BLaER1 treated with 17β-estradiol and CSF1 and Interleukin-3, amounts not matched to agents 10 nM and 100 nM (cell line): ENCODE results near the gene RCL1.
"Not testable (repeated sequence)": the region's sequence is repeated elsewhere in the genome, so short reads cannot be mapped to it uniquely, and the experiment has no call there.

Experiments used
- H3K27ac ChIP-seq, 11 experiments: shearing (Covaris generic); formaldehyde crosslinking; 2 replicates each; pipeline ENCODE4 v1.8.1; 2022
- H3K27me3 ChIP-seq, 11 experiments: shearing (Covaris generic); formaldehyde crosslinking; 2 replicates each; pipeline ENCODE4 v1.8.1; 2022
- H3K36me3 ChIP-seq, 11 experiments: shearing (Covaris generic); formaldehyde crosslinking; 2 replicates each; pipeline ENCODE4 v1.8.1; 2022
- H3K4me1 ChIP-seq, 10 experiments: shearing (Covaris generic); formaldehyde crosslinking; 2 replicates each; pipeline ENCODE4 v1.8.1; 2022
- H3K4me2 ChIP-seq, 11 experiments: shearing (Covaris generic); formaldehyde crosslinking; 2 replicates each; pipeline ENCODE4 v1.8.1; 2022
- H3K4me3 ChIP-seq, 10 experiments: shearing (Covaris generic); formaldehyde crosslinking; 2 replicates each; pipeline ENCODE4 v1.8.1; 2022
- H3K9ac ChIP-seq, 11 experiments: shearing (Covaris generic); formaldehyde crosslinking; 2 replicates each; pipeline ENCODE4 v1.8.1; 2022
- H3K9me3 ChIP-seq, 11 experiments: shearing (Covaris generic); formaldehyde crosslinking; replicated peaks in 1 of 11; 2 replicates each; pipeline ENCODE4 v1.8.1; 2022
- H4K20me1 ChIP-seq, 11 experiments: shearing (Covaris generic); formaldehyde crosslinking; 2 replicates each; pipeline ENCODE4 v1.8.1; 2022
- Cebpa-rat ChIP-seq, 11 experiments: shearing (Covaris generic); IDR thresholded peaks; 2 replicates each; pipeline ENCODE4 v1.8.1; 2022

The RCL1 gene

DNA sequence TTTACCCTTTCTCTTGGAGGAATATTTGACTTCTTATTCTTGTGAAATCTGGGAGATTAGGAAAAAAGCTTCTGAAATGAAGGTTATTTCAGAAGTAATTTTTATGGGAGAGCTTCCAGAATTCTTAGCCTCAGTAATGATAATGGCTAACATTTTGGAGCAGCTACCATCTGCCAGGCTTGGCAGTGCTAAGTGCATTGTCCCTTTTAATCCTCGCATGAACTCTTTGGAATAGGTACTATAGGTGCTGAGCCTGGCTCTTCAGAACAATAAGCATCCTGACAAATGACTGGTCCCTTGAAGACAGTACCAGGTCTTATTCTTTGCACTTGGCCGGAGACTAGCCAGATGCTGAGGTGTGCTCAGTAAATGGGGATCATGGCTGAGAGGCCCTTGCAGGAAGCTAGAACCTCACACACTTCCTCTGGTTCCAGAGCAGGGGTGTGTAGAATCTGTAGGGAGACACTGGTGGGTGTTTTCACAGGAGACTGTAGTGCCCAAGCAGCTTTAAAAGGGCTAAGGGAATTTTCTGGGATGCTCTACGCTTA is 90.7 kb downstream of the RCL1 start:
- Histone ChIP-seq H3K4me2 (no peak overlapping the region), H4K20me1 (no peaks in the 10 kb centered on the region), H3K4me3 (no peak overlapping the region), H3K27ac (no peak overlapping the region), H3K27me3 (no peaks in the 10 kb centered on the region), H3K36me3 (peaks cover 0 to 6% (median 0%) of the 10 kb centered on the region in 11 experiments; a peak in 3 of 22 replicates), H3K4me1 (peaks cover 0 to 11% (median 5%) of the 10 kb centered on the region in 10 experiments; a peak in 8 of 20 replicates), H3K9ac (no peak overlapping the region), H3K9me3 (no peaks in the 10 kb centered on the region)
- no peak for TF ChIP-seq Cebpa-rat (IDR thresholded peaks at IDR 0.05)

DNA sequence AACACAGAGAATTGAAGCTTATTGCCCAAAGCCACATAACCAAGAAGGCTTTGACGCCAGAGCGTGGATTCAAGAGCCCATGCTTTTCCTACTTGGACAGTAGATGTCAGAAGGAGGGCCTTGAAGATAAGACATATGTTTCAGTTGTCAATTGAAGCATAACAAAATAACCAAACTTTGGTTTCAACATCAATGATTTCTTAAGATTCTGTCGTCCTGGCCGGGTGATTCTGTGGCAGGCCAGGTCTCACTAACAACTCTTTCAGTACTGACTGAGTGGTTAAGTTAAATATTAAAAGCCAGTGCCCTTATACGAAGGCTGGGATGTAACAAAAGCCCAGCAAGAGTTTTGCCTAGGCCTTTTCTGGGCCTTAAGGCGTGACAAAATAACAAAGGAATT is 94.0 kb downstream of the RCL1 start:
- no peak overlapping the region; a peak in 1 of 22 replicates for H3K9ac ChIP-seq
- no peaks in the 10 kb centered on the region for H3K27me3 ChIP-seq
- peak overlapping the region in 5 of 11 experiments; percentile 3 to 48 (median 22); a peak in 5 of 22 replicates for H3K4me2 ChIP-seq

DNA sequence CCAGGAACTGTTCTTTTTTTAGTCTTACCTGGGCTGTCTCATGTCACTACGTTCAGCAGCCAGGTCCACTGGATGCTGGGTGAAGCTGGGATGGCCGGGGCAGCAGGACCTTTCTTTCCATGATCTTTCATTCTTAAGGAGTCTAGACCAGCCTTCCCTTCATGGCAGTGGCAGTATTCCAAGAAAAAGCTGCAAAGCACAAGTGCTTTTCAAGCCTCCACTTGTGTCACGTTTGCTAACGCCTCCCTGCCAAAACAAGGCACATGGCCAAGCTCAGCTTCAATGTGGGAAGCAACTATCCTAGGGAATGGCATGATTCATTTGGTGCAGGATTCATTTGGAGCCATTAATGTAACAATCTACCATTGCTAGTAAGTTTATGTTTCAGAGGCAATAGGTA is 94.8 kb downstream of the RCL1 start:
- no peaks in the 10 kb centered on the region for H3K27me3 ChIP-seq
- peaks cover 0 to 6% (median 0%) of the 10 kb centered on the region in 11 experiments; a peak in 3 of 22 replicates for H3K36me3 ChIP-seq
- H3K4me1 ChIP-seq, result peaks cover 0 to 11% (median 5%) of the 10 kb centered on the region in 10 experiments; a peak in 8 of 20 replicates
- H3K9ac ChIP-seq, result no peak overlapping the region
- H3K9me3 ChIP-seq, result 0 out of 22 replicates have a peak, but pooled peaks cover 0 to 4% (median 0%) of the 10 kb centered on the region in 11 experiments
- H3K27ac ChIP-seq, result no peak overlapping the region
- H4K20me1 ChIP-seq, result no peaks in the 10 kb centered on the region
- no peak for TF ChIP-seq Cebpa-rat (IDR thresholded peaks at IDR 0.05)
- H3K4me2 ChIP-seq, result no peak overlapping the region
- H3K4me3 ChIP-seq, result no peak overlapping the region

More for the DNA sequence above, 94.0 kb downstream of the RCL1 start:
- H3K27ac ChIP-seq, result 0 out of 22 replicates have a peak overlapping the region, but pooled peaks of 2 of the 11 experiments have one; percentile 6 to 8
- H4K20me1 ChIP-seq, result no peaks in the 10 kb centered on the region
- peaks cover 0 to 6% (median 0%) of the 10 kb centered on the region in 11 experiments; a peak in 3 of 22 replicates for H3K36me3 ChIP-seq
- peaks cover 0 to 11% (median 5%) of the 10 kb centered on the region in 10 experiments; a peak in 8 of 20 replicates for H3K4me1 ChIP-seq
- no peaks in the 10 kb centered on the region for H3K9me3 ChIP-seq
- no peak for TF ChIP-seq Cebpa-rat (IDR thresholded peaks at IDR 0.05)
- no peak overlapping the region for H3K4me3 ChIP-seq

DNA sequence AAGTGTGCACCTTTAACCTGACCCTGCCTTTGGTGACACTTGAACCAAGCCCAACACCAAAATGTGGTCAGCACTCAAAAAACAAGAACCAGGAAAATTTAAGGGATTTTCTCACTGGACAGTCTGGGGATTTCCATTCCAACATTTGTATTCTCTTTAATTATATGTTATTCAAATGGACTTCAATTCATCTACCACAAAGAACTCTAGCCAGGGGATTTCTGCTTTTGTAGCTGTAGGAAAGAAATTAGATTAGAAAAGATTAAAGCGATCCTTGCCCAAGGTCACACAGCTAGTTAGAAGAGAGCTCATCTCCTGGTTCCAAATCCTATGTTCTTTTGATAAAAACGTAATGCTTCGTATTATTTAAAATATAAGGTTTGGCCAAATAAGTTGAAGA is 97.5 kb downstream of the RCL1 start:
- Histone ChIP-seq H3K27ac (no peak overlapping the region), H4K20me1 (no peaks in the 10 kb centered on the region), H3K4me1 (peaks cover 0 to 15% (median 6%) of the 10 kb centered on the region in 10 experiments; a peak in 13 of 20 replicates), H3K9ac (no peak overlapping the region), H3K27me3 (no peaks in the 10 kb centered on the region), H3K9me3 (0 out of 22 replicates have a peak, but pooled peaks cover 0 to 4% (median 0%) of the 10 kb centered on the region in 11 experiments), H3K36me3 (no peaks in the 10 kb centered on the region), H3K4me3 (no peak overlapping the region), H3K4me2 (no peak overlapping the region)
- TF ChIP-seq Cebpa-rat (IDR thresholded peaks at IDR 0.05), result no peak

DNA sequence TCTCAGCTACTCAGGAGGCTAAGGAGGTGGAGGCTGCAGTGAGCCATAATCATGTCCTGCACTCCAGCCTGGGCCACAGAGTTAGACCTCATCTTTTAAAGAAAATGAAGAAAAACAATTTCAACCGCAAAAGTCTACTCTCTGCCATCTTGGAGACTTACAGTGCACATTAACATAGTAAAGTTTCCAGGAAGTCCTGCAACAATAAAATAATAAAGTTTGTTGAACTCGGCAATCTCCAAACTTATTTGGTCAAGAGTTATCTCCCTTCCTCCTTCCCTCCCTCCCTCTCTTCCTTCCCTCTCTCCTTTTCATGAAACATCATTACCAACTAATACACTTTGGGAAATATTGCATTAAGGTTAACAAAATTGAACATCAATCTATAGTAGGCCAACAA is 98.2 kb downstream of the RCL1 start:
- Histone ChIP-seq H3K36me3 (no peaks in the 10 kb centered on the region), H3K4me1 (peaks cover 0 to 15% (median 6%) of the 10 kb centered on the region in 10 experiments; a peak in 13 of 20 replicates), H3K9me3 (0 out of 22 replicates have a peak, but pooled peaks cover 0 to 4% (median 0%) of the 10 kb centered on the region in 11 experiments), H4K20me1 (no peaks in the 10 kb centered on the region), H3K9ac (no peak overlapping the region), H3K27me3 (no peaks in the 10 kb centered on the region), H3K27ac (no peak overlapping the region), H3K4me2 (no peak overlapping the region), H3K4me3 (no peak overlapping the region)
- TF ChIP-seq Cebpa-rat (IDR thresholded peaks at IDR 0.05), result no peak

DNA sequence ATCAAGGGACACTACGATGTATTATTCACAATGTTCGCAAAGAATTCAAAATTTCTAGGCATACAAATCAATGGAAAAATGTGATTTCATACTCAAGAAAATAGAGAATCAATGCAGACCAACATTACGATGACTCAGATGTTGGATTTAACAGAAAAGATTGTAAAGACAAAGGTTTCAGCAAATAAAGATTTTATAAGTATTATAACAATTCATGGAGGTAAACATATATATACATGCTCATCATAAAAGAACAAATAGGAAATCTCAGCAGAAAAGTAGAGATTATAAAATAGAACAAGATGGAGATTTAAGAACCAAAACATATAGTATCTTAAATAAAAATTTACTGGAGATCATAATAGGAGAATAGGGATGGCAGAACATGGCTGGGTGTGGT is 98.9 kb downstream of the RCL1 start:
- H3K4me2 ChIP-seq, result no peak overlapping the region
- no peak overlapping the region for H3K4me3 ChIP-seq
- peaks cover 0 to 10% (median 3%) of the 10 kb centered on the region in 10 experiments; a peak in 11 of 20 replicates for H3K4me1 ChIP-seq
- no peaks in the 10 kb centered on the region for H3K27me3 ChIP-seq
- H3K9ac ChIP-seq, result no peak overlapping the region
- no peak overlapping the region for H3K27ac ChIP-seq
- no peak for TF ChIP-seq Cebpa-rat (IDR thresholded peaks at IDR 0.05)
- H3K36me3 ChIP-seq, result no peaks in the 10 kb centered on the region
- no peaks in the 10 kb centered on the region for H4K20me1 ChIP-seq
- H3K9me3 ChIP-seq, result 0 out of 22 replicates have a peak, but pooled peaks cover 0 to 4% (median 0%) of the 10 kb centered on the region in 11 experiments

DNA sequence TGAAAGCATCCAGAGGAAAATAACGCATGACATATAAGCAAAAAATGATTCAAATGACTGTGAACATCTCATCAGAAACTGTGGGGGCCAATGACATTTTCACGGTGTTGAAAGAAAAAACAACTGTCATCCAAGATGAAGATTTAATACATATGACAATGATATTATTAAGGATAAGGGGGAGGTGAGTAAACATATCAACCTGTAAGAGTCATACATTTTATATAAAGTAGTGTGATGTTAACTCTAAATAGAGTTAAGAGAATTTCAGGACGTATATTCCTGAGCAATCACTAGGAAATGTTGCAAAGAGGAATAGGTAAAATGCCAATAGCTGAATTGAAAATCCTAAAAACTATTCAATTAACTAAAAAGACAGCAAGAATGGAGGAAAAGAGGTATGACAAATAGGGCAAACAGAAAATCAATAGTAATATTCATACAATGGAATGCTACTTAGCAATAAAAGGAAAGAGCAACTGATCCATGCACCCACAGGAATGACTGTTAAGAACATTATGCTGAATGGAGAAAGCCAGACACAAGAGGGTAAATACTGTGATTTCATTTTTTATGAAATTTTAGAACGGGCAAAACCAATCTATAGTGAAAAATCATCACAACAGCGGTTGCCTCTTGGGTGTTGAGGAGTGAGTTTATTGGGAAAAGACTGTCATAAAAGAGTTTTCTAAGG is 99.9 kb downstream of the RCL1 start:
- Histone ChIP-seq H3K4me2 (no peak overlapping the region), H3K36me3 (no peaks in the 10 kb centered on the region), H3K9ac (no peak overlapping the region), H3K27ac (no peak overlapping the region), H3K4me1 (peaks cover 0 to 10% (median 0%) of the 10 kb centered on the region in 10 experiments; a peak in 6 of 20 replicates), H3K27me3 (no peaks in the 10 kb centered on the region), H3K9me3 (peaks cover 0 to 10% (median 0%) of the 10 kb centered on the region in 11 experiments; a peak in 3 of 22 replicates), H4K20me1 (no peaks in the 10 kb centered on the region), H3K4me3 (no peak overlapping the region)
- no peak for TF ChIP-seq Cebpa-rat (IDR thresholded peaks at IDR 0.05)

DNA sequence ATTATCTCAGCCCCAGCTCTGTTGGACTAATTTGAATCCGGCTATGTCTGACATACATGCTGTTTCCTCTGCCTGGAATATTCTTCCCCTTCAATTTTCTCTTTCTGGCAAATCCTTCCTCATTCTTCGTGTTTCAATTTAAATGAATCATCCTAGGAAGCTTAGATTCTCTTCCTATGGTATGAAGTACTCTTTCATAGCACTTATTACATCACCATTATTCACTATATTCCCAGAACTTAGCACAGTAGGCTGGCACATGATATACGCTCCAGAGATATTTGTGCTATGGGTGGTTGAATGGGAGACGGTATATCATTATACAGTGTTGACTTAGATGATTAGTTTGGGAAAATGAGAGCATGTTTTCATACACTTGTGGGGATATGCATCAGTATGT is 101.3 kb downstream of the RCL1 start:
- Histone ChIP-seq H3K27ac (no peak overlapping the region), H3K4me1 (peaks cover 0 to 10% (median 0%) of the 10 kb centered on the region in 10 experiments; a peak in 6 of 20 replicates), H3K27me3 (no peaks in the 10 kb centered on the region), H3K36me3 (no peaks in the 10 kb centered on the region), H3K4me3 (no peak overlapping the region), H3K9ac (no peak overlapping the region), H3K9me3 (peaks cover 0 to 10% (median 0%) of the 10 kb centered on the region in 11 experiments; a peak in 3 of 22 replicates), H4K20me1 (no peaks in the 10 kb centered on the region), H3K4me2 (peak overlapping the region in 2 of 11 experiments; percentile 31 to 34; a peak in 3 of 22 replicates)
- TF ChIP-seq Cebpa-rat (IDR thresholded peaks at IDR 0.05), result no peak

DNA sequence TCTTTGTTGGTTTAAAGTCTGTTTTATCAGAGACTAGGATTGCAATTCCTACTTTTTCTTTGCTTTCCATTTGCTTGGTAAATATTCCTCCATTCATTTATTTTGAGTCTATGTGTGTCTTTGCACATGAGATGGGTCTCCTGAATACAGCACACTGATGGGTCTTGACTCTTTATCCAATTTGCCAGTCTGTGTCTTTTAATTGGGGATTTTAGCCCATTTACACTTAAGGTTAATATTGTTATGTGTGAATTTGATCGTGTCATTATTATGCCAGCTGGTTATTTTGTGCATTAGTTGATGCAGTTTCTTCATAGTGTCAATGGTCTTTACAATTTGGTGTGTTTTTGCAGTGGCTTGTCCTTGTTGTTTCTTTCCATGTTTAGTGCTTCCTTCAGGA is 107.1 kb downstream of the RCL1 start:
- H3K4me3 ChIP-seq, H4K20me1 ChIP-seq, H3K27ac ChIP-seq, H3K4me2 ChIP-seq, H3K36me3 ChIP-seq, H3K27me3 ChIP-seq, H3K9ac ChIP-seq: not testable (repeated sequence)
- Histone ChIP-seq H3K9me3 (peaks cover 0 to 23% (median 4%) of the 10 kb centered on the region in 11 experiments; a peak in 8 of 22 replicates), H3K4me1 (peaks cover 0 to 14% (median 4%) of the 10 kb centered on the region in 10 experiments; a peak in 13 of 20 replicates)

DNA sequence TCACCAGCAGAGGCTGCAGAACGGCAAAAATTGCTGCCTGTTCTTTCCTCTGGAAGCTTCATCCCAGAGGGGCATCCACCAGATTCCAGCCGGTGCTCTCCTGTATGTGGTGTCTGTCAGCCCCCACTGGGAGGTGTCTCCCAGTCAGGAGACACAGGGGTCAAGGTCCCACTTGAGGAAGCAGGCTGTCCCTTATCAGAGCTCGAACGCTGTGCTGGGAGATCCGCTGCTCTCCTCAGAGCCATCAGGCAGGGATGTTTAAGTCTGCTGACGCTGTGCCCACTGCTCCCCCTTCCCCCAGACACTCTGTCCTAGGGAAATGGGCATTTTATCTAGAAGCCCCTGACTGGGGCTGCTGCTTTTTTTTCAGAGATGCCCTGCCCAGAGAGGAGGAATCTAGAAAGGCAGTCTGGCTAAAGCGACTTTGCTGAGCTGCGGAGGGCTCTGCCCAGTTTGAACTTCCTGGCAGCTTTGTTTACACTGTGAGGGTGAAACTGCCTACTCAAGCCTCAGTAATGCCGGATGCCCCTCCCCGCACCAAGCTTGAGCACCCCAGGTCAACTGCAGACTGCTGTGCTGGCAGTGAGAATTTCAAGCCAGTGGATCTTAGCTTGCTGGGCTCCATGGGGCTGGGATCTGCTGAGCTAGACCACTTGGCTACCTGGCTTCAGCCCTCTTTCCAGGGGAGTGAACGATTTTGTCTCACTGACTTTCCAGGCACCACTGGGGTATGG is 108.8 kb downstream of the RCL1 start:
- Histone ChIP-seq H3K9me3 (peaks cover 0 to 23% (median 4%) of the 10 kb centered on the region in 11 experiments; a peak in 8 of 22 replicates), H3K4me1 (peaks cover 0 to 19% (median 7%) of the 10 kb centered on the region in 10 experiments; a peak in 13 of 20 replicates), H3K4me2 (peak overlapping the region in 5 of 11 experiments; percentile 21 to 44 (median 24); a peak in 7 of 22 replicates), H3K9ac (0 out of 22 replicates have a peak overlapping the region, but pooled peaks of 1 of the 11 experiments have one; percentile 11), H3K27ac (peak overlapping the region in 4 of 11 experiments; percentile 5 to 40 (median 26); a peak in 4 of 22 replicates)
- H4K20me1 ChIP-seq, H3K4me3 ChIP-seq, H3K27me3 ChIP-seq, H3K36me3 ChIP-seq: not testable (repeated sequence)
